Activated CD4-positive, alpha-beta T cell treated with anti-CD3 and anti-CD28 coated beads for 36 hours (primary cell): ENCODE results near the gene NUP133. TPM values are rescaled to one million over a fixed set of nuclear protein-coding genes. Genes with fewer than 3 reads are reported as not detected.

Source experiments
- ATAC-seq: fragments of 200-7000 bp; cut with Tn5 transposase; one replicate; pipeline ENCODE4 v1.10.0; 2021; ENCODE audit warnings: mild to moderate bottlenecking, moderate library complexity
- CTCF ChIA-PET: fragments of 350-600 bp; sonication (Branson Sonifier 250); formaldehyde crosslinking; loops from one replicate; lab custom pipeline; 2021; ENCODE audit warnings: antibody characterized with exemption; lab: Charles Lee
- POLR2A ChIA-PET: fragments of 350-600 bp; sonication (Branson Sonifier 250); formaldehyde crosslinking; loops from one replicate; lab custom pipeline; 2021; ENCODE audit warnings: antibody characterized with exemption, inconsistent platforms; lab: Charles Lee
- DNase-seq: peaks from one replicate; pipeline ENCODE4 v3.0.0-alpha.2; 2020
- H3K27ac Mint-ChIP-seq: one replicate; pipeline ENCODE4 v1.8.0; 2021; ENCODE audit warnings: mixed read lengths
- H3K27me3 Mint-ChIP-seq: one replicate; pipeline ENCODE4 v1.8.0; 2021; ENCODE audit warnings: mixed read lengths
- H3K36me3 Mint-ChIP-seq: one replicate; pipeline ENCODE4 v1.8.0; 2021; ENCODE audit warnings: low read depth, mixed read lengths
- H3K4me1 Mint-ChIP-seq: one replicate; pipeline ENCODE4 v1.8.0; 2021; ENCODE audit warnings: mixed read lengths
- H3K4me3 Mint-ChIP-seq: one replicate; pipeline ENCODE4 v1.8.0; 2021; ENCODE audit warnings: mild to moderate bottlenecking, moderate library complexity, mixed read lengths
- H3K9me3 Mint-ChIP-seq: one replicate; pipeline ENCODE4 v1.8.0; 2021; ENCODE audit warnings: low read depth, mixed read lengths
- intact Hi-C, 2 experiments: fragments of 100-400 bp; cut with DNase I in 1 of 2; cut with micrococcal nuclease in 1 of 2; formaldehyde crosslinking; loops; one replicate each; pipeline versions ENCODE4 v1.14.2 to v1.15.1; 2022 to 2024; cut with DNase I, micrococcal nuclease
- total RNA-seq, 2 experiments: library from RNA; stranded (reverse); gene quantifications; one replicate each; pipeline ENCODE4 v1.2.3, GENCODE V29; 2021

The NUP133 gene
- total RNA-seq, 2 experiments from 2014 or later, result 53.5 to 57.5 TPM

DNA sequence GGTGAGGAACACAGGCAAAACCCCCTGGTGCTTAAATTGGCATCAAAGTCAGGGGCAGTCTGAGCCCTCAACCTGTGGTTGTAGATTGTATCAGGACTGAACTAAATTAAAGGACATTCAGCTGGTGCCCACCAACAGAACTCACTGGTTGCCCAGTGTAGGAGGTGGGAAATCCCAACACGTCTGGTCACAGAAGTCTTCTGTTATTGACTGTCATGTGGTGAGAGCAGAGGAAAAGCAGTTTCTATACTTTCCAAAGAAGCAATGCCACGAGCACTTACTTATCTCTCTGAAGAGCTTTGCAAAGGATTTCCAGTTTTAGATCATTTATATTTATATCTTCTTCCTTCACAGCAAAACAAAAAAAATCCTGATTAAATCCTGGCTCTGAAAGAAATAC, 59.3 kb downstream of the NUP133 start:
- ChIA-PET CTCF (interaction anchor here (0.9 to 4.4 kb wide), 3 partner anchors 8 to 194 kb away, joined by 3 to 26 read pairs (median 4); no protein-coding TSS in a partner anchor), POLR2A (no interaction called here)
- no peaks in the 10 kb centered on the region for H3K9me3 Mint-ChIP-seq
- no peak overlapping the region for H3K4me3 Mint-ChIP-seq
- no peaks in the 10 kb centered on the region for H3K27me3 Mint-ChIP-seq
- H3K36me3 Mint-ChIP-seq, result peaks cover 46% of the 10 kb centered on the region
- ATAC-seq, result no peak
- H3K27ac Mint-ChIP-seq, result no peak overlapping the region
- DNase-seq, result no peak
- intact Hi-C loops, result no loop called here
- H3K4me1 Mint-ChIP-seq, result no peaks in the 10 kb centered on the region

DNA sequence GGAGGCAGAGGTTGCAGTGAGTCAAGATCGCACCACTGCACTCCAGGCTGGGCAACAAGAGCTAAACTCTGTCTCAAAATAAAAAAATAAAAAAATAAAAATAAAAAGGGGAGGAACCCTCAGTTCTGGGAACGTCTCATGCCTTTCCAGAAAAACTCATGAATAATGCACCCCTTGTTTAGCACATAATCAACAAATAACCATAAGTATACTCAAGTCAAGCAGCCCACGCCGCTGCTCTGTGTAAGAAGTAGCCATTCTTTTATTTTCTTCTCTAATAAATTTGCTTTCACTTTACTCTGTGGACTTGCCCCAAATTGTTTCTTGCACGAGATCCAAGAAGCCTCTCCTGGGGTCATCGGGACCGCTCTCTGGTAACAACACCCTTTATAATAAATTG, 59.8 kb downstream of the NUP133 start:
- H3K4me3 Mint-ChIP-seq, result no peak overlapping the region
- intact Hi-C loops, result no loop called here

DNA sequence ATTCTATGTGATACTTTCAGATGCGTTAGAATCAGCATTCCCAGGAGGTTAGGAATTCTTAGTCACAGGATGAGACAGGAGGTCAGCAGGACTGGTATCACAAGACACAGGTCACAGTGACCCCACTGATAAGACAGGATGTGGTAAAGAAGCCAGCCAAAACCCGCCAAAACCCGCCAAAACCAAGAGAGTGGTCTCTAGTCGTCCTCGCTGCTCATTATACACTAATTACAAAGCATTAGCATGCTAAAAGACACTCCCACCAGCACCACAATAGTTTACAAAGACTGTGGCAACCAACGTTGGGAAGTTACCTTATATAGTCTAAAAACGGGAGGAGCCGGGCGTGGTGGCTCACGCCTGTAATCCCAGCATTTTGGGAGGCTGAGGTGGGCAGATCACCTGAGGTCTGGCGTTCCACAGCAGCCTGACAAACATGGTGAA, 60.3 kb downstream of the NUP133 start:
- H3K27ac Mint-ChIP-seq, result no peak overlapping the region
- H3K9me3 Mint-ChIP-seq, result no peaks in the 10 kb centered on the region
- ChIA-PET CTCF (interaction anchor here (0.6 kb wide), 1 partner anchor 449 kb away, joined by 3 read pairs; no protein-coding TSS in a partner anchor), POLR2A (no interaction called here)
- H3K4me1 Mint-ChIP-seq, result no peaks in the 10 kb centered on the region
- peaks cover 46% of the 10 kb centered on the region for H3K36me3 Mint-ChIP-seq
- no peak overlapping the region for H3K4me3 Mint-ChIP-seq
- no peaks in the 10 kb centered on the region for H3K27me3 Mint-ChIP-seq
- intact Hi-C loops, result no loop called here
- ATAC-seq, result no peak
- DNase-seq, result no peak

More for the DNA sequence above, 59.8 kb downstream of the NUP133 start:
- Mint-ChIP-seq H3K27me3 (no peaks in the 10 kb centered on the region), H3K27ac (no peak overlapping the region), H3K36me3 (peaks cover 46% of the 10 kb centered on the region), H3K9me3 (no peaks in the 10 kb centered on the region), H3K4me1 (no peaks in the 10 kb centered on the region)
- POLR2A ChIA-PET, result no interaction called here
- CTCF ChIA-PET, result interaction anchor here (1.5 kb wide), 1 partner anchor 190 kb away, joined by 4 read pairs; no protein-coding TSS in a partner anchor
- ATAC-seq, result no peak
- no peak for DNase-seq

DNA sequence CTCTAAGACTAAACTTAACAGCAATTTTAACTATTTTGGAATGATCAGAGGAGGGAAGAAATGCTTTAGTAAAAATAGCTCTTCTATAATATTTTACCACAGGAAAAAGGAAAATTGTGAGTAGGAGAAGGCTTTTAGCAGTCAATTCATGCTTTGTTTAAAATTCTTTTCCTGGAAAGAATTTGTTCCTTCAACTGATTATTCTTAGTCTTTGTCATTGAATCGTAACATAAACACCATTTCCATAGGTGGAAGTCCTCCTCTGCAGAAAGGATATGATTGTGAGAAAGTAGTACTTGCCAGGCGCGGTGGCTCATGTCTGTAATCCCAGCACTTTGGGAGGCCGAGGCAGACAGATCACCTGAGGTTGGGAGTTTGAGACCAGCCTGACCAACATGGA, 62.3 kb downstream of the NUP133 start:
- H3K4me1 Mint-ChIP-seq, result peaks cover 13% of the 10 kb centered on the region
- ATAC-seq, result no peak
- no peak overlapping the region for H3K27ac Mint-ChIP-seq
- POLR2A ChIA-PET, result no interaction called here
- intact Hi-C loops, result no loop called here
- H3K27me3 Mint-ChIP-seq, result no peaks in the 10 kb centered on the region
- no peak for DNase-seq
- peaks cover 48% of the 10 kb centered on the region for H3K36me3 Mint-ChIP-seq
- CTCF ChIA-PET, result interaction anchor here (0.8 kb wide), 1 partner anchor 36 kb away, joined by 3 read pairs; no protein-coding TSS in a partner anchor
- no peaks in the 10 kb centered on the region for H3K9me3 Mint-ChIP-seq
- no peak overlapping the region for H3K4me3 Mint-ChIP-seq

DNA sequence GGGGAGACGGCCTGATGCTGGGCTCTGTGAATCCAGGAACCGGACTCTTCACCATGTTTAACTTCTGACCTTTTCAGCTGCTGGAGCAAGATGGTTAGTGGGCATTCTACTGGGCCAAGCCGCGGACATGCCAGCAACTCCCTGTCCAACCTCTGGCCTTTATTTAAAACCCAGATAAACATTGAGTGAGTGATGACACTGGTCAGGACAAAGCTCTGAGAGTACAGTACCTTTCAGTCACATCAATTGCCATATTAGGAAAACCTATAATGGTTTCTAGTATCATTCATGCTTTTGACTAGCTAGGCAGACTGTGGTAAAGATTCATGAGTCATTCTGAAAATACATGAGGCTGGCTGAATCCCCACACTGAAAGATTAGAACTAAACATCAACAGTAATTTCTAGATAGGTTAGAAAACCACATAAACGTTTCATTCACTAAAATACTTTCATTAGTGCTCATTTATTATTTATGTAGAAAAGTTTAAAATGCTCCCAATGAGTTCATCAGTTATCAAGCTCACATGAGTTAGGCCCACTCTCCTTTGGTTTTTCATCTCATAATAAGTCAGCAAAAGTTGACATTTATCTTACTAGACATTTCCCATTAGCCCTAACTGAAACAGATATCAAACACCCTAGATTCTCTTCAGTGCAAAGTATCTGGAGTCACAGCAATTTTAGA, 67.1 kb downstream of the NUP133 start:
- intact Hi-C loops, result loop anchor here (1.0 to 5.0 kb wide), 12 partner anchors 98 to 666 kb away; partner anchors contain the start of genes ABCB10 (in 1 of the 2), CCSAP (in 1 of the 2), RAB4A (in 1 of the 2) and TAF5L (in 1 of the 2)
- ChIA-PET POLR2A (interaction anchor here (0.6 to 1.3 kb wide), 4 partner anchors 67 to 221 kb away, joined by 3 to 4 read pairs (median 4); partner anchors contain the start of gene NUP133), CTCF (interaction anchor here (0.6 to 3.9 kb wide), 10 partner anchors 10 to 776 kb away, joined by 3 to 26 read pairs (median 4); partner anchors contain the start of gene ABCB10)
- H3K4me1 Mint-ChIP-seq, result peaks cover 23% of the 10 kb centered on the region
- H3K27ac Mint-ChIP-seq, result peak overlapping the region; percentile 52
- ATAC-seq (peak; percentile 94), DNase-seq (peak; percentile 20)
- H3K36me3 Mint-ChIP-seq, result peaks cover 49% of the 10 kb centered on the region
- H3K9me3 Mint-ChIP-seq, result no peaks in the 10 kb centered on the region
- H3K27me3 Mint-ChIP-seq, result peaks cover 11% of the 10 kb centered on the region
- no peak overlapping the region for H3K4me3 Mint-ChIP-seq

DNA sequence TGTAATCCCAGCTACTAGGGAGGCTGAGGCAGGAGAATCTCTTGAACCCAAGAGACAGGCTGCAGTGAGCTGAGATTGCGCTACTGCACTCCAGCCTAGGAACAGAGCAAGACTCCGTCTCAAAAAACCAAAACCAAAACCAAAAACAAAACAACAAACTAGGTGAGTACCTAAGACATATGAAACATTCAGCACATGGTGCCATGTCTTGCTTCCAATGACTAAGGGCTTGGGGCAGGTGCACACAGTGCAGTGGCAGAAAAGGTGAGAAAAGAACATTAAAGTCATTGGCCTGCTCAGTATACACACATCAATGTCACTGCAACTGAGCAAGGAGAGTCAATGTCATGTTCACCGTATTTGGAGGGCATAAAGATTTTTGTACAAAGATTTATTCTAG, 70.1 kb downstream of the NUP133 start:
- H3K4me1 Mint-ChIP-seq, result peaks cover 28% of the 10 kb centered on the region
- no peak overlapping the region for H3K27ac Mint-ChIP-seq
- no peaks in the 10 kb centered on the region for H3K9me3 Mint-ChIP-seq
- ChIA-PET POLR2A (no interaction called here), CTCF (interaction anchor here (0.6 to 0.9 kb wide), 2 partner anchors 77 to 223 kb away, joined by 3 read pairs; no protein-coding TSS in a partner anchor)
- intact Hi-C loops, result loop anchor here in 1 of 2 experiments (10.0 kb wide), 1 partner anchor 987 kb away; the partner anchor contains the start of gene PGBD5
- peaks cover 30% of the 10 kb centered on the region for H3K36me3 Mint-ChIP-seq
- H3K27me3 Mint-ChIP-seq, result peaks cover 33% of the 10 kb centered on the region
- ATAC-seq (no peak), DNase-seq (no peak)
- H3K4me3 Mint-ChIP-seq, result no peak overlapping the region

DNA sequence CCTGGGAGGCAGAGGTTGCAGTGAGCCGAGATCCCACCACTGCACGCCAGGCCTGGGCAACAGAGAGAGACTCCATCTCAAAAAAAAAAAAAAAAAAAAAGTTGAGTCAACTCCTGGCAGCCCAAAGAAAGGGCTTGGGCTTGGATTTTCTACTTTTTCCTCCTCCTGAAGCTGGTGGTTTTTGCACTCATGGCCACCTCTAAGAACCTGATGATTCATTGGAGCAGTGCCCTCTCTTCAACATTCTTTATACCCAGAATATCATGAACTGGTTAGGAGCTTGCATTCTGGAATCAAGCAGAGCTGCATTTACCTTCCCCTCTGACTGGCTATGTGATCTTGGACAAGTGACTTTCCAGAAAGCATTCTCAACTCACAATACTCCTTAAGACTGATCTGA, 70.7 kb downstream of the NUP133 start:
- H3K27me3 Mint-ChIP-seq, result peaks cover 38% of the 10 kb centered on the region
- no peak overlapping the region for H3K4me3 Mint-ChIP-seq
- H3K36me3 Mint-ChIP-seq, result peaks cover 27% of the 10 kb centered on the region
- H3K27ac Mint-ChIP-seq, result no peak overlapping the region
- no peaks in the 10 kb centered on the region for H3K9me3 Mint-ChIP-seq
- intact Hi-C loops, result loop anchor here in 1 of 2 experiments (10.0 kb wide), 1 partner anchor 987 kb away; the partner anchor contains the start of gene PGBD5
- ChIA-PET POLR2A (no interaction called here), CTCF (interaction anchor here (0.8 kb wide), 1 partner anchor 17 kb away, joined by 3 read pairs; no protein-coding TSS in a partner anchor)
- H3K4me1 Mint-ChIP-seq, result peaks cover 30% of the 10 kb centered on the region
- DNase-seq, result no peak
- no peak for ATAC-seq

DNA sequence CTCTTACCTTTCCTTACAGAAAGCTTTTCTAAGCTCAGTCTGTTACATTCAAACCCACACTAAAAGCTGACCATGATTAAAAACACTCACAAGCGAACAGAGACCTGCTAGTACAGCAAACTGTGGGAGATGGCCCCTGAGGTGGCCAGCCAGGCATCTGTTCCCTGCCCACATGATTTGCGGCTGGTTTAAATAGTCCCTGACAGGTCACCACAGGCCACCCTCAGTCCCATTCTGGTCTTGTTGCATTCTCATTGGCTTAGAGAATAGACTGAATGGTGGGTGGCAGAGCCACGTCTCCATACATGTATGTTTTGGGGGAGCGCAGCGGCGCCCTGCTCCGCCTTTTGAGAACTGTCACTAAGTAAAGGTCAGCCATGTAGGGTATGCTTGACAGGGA, 71.9 kb downstream of the NUP133 start:
- DNase-seq, result no peak
- Mint-ChIP-seq H3K36me3 (peaks cover 24% of the 10 kb centered on the region), H3K4me1 (peaks cover 27% of the 10 kb centered on the region), H3K27ac (no peak overlapping the region), H3K4me3 (no peak overlapping the region), H3K9me3 (no peaks in the 10 kb centered on the region), H3K27me3 (peaks cover 50% of the 10 kb centered on the region)
- intact Hi-C loops, result loop anchor here in 1 of 2 experiments (10.0 kb wide), 1 partner anchor 989 kb away; the partner anchor contains the start of gene PGBD5
- ChIA-PET CTCF (no interaction called here), POLR2A (no interaction called here)
- ATAC-seq, result no peak

DNA sequence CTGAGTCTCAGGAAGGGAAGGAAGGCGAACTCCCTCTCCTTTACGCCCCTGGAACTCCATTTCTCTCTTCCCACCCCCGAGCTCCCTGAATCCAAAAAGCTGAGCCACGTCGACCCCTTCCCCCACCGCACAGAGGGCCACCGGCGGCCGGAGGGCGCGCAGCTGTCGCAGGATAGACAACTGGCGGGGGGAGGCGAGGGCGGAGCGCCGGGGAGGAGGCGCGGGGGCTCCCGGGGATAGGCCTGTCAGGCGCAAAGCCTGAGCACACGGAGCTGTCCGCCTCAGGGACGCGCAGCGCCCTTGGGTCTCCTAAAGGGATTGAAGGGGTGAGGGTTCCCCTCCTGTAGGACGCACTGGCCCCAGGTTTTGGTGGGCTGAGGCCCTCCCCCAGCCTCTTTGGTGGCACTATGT, 73.5 kb downstream of the NUP133 start:
- intact Hi-C loops, result loop anchor here in 1 of 2 experiments (10.0 kb wide), 1 partner anchor 990 kb away; the partner anchor contains the start of gene PGBD5
- Mint-ChIP-seq H3K9me3 (no peaks in the 10 kb centered on the region), H3K4me1 (peaks cover 23% of the 10 kb centered on the region), H3K4me3 (no peak overlapping the region), H3K36me3 (peaks cover 14% of the 10 kb centered on the region), H3K27ac (no peak overlapping the region), H3K27me3 (peaks cover 65% of the 10 kb centered on the region)
- DNase-seq (peak; percentile 5), ATAC-seq (no peak)
- CTCF ChIA-PET, result no interaction called here
- POLR2A ChIA-PET, result no interaction called here

DNA sequence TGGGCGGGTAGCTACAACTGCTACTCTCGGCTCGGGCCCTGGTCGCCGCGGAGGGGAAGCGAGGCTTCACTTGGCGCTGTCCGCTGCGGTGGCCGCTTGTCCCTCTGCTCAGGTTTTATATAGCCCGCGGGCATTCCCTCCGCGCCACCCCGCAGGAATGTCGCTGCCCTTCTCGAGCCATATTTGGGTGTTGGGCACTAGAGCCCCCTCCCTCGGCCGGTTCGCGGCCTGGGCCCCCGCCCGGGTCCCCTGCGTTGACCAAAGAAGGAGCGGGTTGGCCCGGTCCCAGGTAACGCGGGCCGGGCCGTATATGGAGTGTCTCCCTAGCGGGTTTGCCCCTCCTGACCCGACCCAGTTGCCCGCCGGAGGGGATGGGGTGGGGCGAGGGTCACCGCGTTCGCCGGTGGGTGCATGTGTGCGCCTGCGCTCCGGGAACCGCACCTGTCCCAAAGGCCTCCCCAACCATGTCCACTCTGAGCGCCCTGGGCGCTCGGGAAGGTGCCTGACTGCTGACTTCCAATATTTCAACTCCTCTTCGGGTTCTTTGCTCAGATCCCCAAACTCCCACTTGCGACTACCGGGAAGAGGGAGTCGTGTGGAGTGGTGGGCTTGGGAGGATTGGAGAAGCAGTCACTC, 74.0 kb downstream of the NUP133 start, which contains the start of gene ACTA1:
Gene ACTA1 (minus strand): TSS at position 90 of the 636 bp plus-strand sequence. CDS start 979 bp downstream, outside the sequence.
- Mint-ChIP-seq H3K27ac (no peak within 1 kb of the TSS), H3K27me3 (peaks cover 67% of the 10 kb centered on the region), H3K36me3 (peaks cover 9% of the 10 kb centered on the region), H3K4me3 (no peak within 1 kb of the TSS), H3K4me1 (peaks cover 23% of the 10 kb centered on the region), H3K9me3 (no peaks in the 10 kb centered on the region)
- DNase-seq (no peak), ATAC-seq (no peak)
- intact Hi-C loops, result loop anchor here in 1 of 2 experiments (10.0 kb wide), 1 partner anchor 991 kb away; the partner anchor contains the start of gene PGBD5
- POLR2A ChIA-PET, result no interaction called here
- CTCF ChIA-PET, result no interaction called here
